Activated CD4-positive, alpha-beta T cell treated with anti-CD3 and anti-CD28 coated beads for 48 hours (primary cell): ENCODE measurements around the gene CCDC63.
"Not testable (repeated sequence)": the region's sequence is repeated elsewhere in the genome, so short reads cannot be mapped to it uniquely, and the experiment has no call there.

ENCODE experiments used
- DNase-seq: peaks from one replicate; pipeline ENCODE4 v3.0.0-alpha.2; 2020

CCDC63 gene

DNA sequence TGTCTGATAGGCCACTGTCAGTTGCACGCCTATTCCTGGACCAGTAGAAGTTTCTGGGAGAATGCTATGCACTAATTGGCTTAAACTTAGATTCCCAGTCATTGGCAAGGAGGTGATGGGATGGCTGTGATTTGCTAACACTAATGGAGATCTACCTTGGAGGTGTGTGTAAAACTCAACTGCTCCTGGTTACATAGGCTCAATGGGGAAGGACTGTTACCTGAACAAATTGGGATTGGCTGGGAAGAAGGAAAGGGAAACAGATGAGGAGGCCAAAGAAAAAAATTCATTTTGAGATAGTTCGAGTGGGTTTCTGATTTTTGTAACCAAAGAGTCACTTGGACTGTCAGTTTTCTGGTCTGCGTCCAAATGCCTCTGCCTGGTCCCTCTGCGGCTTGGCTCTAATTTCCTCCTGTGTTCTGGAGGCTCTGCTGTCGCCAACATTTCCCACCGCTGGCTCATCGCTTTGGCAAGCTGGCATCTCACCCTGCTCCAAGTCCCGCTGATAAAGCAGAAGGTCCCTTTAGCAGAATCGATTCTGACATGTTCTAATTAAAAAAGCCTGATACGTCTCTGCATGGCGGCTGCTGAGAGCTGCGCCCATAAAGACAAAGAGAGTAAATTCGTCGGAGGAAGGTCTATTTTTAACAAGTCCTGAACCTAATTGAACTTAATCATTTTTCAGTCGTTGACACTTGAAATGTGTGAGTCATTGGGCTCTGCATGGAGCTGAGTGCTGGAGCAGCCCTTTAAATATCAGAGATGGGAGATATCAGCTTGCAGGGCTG lies 2.0 kb upstream of the CCDC63 start:
- no peak for DNase-seq

DNA sequence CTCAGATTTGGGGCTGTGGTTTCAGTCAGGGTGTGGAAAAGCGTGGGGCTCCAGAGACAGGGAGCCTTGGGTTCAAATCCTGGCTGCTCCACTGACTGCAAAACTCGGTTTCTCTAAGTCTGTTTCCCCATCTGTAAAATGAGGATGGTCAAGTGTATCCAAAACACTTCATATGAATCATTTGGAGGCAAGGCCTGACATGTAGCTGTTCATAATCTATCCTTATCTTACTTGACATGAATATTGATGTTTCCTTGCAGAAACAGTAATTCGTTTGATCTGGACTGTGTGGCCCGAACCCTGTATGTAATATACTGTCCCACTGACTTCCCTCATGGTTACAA lies 1.5 kb upstream of the CCDC63 start:
- DNase-seq: no peak

DNA sequence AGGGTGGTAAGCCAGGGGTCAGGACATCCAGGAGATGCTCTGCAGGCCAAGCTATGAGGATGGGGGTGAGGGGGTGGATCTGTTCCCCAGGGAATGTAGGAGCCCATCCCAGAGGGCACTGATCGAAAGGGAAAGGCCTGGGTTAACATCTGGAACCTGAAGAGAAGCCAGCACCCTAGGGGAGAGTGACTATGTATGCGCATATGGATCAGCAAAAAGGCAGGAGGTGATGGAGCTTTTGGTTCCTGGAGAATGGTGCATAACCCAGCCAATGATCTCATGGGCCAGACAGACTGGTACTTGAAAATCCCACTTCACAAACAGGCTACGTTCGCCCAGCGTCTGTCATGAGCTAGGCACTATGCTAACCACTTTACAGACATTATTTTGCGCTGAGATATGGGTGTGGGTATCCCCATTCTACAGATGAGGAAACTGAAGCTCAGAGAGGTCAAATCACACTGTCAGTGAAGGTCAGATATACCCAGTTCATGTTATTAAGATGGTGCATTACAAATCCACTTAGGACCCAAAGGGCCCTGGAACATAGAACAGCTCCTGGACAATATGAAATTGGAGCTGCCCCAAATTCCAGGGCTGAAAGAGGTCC lies 1.6 kb downstream of the CCDC63 start:
- DNase-seq: no peak

DNA sequence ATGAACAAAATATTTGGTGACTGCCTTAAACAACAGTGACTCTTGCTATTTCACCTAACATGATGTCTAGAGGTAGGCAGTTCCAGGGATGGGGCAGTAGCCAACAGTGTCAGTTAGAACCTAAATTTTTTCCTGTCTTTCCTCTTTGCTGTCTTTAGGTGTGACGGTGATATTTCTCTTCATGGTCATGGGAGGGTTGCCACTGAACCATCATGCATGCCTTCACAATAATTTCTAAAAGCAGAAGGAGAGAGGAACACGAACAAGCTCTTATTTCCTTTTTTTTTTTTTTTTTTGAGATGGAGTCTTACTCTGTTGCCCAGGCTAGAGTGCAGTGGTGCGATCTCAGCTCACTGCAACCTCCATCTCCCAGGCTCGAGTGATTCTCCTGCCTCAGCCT lies 2.4 kb downstream of the CCDC63 start:
- DNase-seq: no peak

DNA sequence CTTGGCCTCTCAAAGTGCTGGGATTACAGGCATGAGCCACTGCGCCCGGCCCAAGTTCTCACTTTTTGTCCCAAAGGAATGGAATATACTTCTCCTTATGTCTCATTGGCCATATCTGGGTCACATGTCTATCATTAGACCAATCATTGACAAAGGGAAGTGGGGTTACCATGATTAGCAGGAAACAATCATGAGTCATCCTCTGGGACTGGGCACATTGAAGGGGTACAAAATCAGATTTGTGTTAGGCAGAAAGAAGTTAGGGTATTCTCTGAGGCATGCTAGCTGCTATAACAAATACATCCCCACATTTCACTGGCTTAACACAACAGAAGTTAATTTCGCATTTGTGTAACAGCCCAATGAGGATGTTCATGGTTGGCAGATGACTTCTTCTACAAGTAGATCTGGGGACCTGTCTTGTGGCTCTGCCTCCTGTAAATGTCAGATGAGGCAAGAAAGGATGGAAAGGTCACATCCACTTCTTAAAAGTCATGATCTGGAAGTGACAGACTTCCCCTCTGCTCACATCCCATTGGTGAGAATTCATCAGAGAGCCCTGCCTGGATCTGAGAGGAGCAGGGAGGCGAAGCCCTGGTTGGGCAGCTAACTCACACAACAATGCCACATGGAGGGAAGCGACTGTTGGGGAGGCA lies 3.1 kb downstream of the CCDC63 start:
- no peak for DNase-seq

DNA sequence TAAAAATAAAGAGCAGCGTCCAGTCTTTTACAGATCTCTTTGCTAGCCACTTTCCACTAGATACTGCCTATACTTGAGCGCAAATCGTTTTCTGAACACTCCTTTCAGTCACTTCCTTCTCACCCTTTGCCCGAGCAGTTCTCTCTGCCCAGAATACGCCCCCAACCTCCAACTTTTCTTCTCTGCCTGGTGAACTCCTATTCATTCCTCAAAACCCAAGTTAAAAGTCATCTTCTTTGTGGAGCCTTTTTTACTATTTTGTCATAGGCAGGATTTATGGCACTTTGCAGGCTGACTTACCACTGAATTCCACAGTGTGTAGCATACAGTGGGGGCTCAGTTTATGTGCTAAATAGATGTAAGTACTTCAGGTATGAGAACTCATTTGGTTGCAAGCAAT lies 4.0 kb downstream of the CCDC63 start:
- no peak for DNase-seq

DNA sequence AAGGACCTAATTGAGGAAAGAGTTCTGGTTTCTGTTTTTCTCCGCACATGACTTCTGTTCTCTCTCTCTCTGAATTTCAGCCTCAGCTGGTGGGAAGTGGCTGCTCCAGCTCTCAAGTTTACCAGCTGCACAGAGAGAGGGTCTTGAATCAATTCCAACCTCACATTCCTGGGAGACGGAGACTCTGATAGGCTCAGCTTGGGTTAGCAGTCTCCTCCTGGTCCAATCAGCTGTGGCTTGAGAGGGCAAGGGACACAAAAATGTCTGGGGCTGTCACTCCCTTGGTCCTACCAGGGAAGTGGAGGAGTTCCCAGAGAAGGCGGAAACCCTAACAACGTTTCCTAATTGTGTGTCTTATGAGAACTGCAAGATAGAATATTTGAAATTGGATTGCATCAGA lies 7.0 kb downstream of the CCDC63 start:
- DNase-seq: no peak

DNA sequence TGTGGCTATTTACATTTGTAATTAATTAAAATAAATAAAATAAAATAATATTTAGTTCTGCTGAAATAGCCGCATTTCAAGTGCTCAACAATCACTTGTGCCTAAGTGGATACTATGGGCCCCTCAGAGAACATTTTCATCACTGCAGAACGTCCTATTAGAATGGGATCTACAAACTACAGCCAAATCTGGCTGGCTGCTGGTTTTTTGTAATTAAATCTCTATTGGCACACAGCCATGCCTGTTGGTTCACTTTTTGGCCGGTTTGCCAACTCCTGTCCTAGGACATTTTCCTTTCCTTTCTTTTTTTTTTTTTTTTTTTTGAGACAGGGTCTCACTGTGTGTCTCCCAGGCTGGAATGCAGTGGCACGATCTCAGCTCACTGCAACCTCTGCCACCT lies 9.8 kb downstream of the CCDC63 start:
- DNase-seq: no peak

DNA sequence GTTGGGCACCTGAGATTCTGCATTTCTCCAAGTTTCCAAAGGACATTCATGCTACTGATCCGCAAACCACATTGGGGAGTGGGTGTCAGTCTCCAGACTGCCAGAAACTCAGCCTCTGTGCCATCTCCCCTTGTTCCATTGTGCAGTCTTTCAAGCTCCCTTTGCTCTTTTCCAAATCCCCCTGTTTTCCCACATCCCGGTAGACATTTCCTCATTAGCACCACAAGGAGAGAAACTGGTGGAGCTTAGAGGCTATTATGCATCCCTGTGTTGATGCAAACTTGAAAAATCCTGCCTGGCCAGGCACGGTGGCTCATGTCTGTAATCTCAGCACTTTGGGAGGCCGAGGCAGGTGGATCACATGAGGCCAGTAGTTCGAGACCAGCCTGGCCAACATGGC lies 10.7 kb downstream of the CCDC63 start:
- no peak for DNase-seq

DNA sequence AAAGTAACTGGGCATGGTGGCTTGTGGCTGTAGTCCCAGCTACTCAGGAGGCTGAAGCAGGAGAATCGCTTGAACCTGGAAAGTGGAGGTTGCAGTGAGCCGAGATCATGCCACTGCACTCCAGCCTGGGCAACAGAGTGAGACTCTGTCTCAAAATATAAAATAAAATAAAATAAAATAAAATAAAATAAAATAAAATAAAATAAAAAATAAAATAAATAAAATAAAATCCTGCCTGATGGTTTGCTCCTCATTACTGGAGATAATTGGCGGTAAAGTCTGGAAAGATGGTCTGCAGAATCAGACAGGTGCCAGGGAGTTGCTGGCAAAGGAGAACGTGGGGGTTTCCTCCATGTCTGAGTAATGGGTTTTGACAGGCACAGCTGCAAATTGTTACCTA lies 11.2 kb downstream of the CCDC63 start:
- DNase-seq: not testable (repeated sequence)

DNA sequence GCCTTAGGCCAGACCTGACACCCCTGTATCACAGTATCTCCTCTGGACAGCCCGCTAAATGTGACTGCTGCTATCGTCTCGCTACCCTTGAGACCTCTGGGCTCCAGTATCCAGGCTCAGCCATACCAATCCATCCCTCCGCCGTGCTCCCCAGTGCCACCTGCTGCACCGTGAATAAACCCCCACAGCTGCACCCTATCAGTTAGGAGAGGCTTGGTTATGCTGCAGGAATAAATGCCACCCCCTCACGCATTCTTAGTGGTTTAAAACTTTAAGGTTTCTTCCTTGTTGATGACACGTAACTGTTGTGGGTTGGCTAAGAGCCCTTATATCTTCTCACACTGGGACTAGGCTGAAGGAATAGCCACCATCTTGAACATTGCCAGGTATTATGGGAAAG lies 12.1 kb downstream of the CCDC63 start:
- no peak for DNase-seq

DNA sequence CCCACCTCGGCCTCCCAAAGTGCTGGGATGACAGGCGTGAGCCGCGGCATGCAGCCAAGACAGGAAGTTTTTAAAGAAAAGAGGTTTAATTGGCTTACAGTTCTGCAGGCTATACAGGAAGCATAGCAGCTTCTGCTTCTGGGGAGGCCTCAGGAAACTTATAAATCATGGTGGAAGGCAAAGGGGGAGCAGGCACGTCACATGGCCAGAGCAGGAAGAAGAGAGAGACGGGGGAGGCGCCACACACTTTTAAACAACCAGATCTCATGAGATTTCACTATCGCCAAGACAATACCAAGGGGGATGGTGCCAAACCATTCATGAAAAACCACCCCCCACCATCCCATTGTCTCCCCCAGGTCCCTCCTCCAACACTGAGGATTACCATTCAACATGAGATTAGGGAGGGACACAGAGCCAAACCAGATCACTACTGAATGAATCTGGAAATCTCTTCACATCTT lies 14.1 kb downstream of the CCDC63 start:
- DNase-seq: no peak

DNA sequence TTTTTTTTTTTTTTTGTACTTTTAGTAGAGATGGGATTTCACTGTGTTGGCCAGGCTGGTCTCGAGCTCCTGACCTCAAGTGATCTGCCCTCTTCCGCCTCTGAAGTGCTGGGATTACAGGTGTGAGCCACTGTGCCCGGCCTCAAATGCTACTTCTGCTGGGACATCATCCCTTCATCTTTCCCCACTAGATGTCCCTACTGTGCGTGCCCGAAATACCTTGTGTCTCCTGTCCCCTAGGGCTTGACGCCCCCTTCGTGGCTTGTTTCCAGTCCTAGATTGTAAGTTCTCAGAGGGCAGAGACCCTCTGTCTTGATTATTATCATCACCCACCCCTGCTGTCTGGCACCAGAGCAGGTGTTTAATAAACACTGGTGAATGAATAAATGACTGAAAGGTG lies 14.9 kb downstream of the CCDC63 start:
- no peak for DNase-seq

DNA sequence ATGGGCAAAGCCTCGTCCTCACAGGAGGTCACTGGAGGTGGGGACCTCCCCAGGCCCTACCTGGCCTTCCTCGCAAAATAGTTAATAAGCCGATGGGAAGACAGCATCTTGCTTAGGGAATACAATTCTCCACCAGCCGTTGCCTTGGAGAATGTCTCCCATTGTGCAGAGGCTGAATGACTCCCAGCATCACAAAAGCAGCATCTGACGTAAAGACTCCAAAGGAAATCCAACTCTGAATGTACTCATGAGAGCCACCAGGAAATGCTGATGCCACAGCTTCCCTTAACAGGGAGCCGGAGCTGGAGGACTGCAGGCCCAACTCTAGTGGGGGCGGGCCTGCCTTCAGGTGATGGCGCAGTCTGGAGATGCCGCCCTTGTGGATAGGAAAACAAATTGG lies 15.5 kb downstream of the CCDC63 start:
- no peak for DNase-seq

DNA sequence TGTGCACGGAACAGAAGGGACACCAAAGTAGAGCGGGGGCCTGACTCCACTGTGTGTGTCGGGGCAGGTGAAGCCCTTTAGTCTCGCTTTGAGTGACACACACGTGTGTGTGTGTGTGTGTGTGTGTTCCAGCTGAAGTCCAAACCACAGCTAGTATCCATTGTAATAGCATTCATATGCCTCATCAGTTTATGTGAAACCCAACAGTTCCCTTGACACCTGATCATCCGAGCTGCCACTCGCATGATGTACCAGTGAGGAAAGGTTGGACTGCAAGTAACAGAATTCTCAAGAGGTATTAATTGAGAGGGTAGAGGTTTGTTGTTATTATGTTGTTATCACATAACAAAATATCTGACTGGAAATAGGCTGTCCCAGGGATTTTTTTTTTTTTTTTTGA lies 16.4 kb downstream of the CCDC63 start:
- no peak for DNase-seq

DNA sequence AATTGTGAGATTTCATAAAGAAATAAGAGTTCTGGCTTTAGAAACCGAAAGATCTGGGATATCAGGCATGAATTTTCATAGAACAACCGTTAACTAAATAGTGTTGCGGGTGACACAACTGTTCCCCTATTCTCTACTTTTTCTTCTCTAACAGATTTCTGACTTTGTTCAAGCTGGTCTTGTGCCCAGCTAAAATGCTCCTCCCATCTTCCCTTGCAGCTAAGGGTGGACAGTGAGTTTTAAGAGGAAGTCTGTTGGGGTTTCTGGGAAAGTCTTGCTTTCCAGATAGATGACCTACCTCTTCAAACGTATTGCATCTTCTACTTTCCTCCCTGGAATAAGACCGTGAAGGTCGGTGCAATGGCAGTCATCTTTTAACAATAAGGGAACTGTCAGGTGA lies 18.7 kb downstream of the CCDC63 start:
- DNase-seq: no peak

DNA sequence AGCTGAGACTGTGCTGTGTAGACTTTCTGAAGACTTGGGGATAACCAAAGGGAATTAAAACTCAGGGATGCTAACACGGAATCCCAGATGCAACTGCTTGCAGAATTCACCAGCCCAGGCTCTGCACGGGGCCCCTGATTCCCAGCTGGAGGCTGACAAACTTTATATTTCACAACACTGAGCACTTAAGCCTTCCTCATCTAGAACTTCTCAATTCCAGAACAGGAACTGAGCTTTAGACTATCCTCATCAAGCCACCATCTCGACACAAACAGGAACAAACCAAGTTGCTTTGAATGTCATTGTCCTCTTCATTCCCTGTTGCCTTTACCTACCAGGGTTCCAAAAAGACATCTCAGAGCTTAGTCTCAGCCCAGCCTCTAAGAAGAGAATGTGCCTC lies 22.2 kb downstream of the CCDC63 start:
- no peak for DNase-seq

DNA sequence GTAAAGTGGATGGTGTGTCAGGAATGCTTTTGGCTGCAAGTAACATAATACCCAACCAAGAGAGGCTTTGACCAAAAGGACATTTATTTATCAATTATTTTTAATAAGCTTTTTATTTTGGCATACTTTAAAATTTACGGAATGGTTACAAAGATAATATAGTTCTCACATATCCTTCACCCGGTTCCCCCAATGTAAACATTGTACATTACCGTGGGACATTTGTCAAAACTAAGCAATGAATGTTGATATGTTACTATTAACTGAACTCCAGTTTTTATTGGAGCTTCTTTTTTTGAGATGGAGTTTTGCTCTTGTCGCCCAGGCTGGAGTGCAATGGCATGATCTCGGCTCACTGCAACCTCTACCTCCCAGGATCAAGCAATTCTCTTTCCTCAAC lies 23.0 kb downstream of the CCDC63 start:
- no peak for DNase-seq

DNA sequence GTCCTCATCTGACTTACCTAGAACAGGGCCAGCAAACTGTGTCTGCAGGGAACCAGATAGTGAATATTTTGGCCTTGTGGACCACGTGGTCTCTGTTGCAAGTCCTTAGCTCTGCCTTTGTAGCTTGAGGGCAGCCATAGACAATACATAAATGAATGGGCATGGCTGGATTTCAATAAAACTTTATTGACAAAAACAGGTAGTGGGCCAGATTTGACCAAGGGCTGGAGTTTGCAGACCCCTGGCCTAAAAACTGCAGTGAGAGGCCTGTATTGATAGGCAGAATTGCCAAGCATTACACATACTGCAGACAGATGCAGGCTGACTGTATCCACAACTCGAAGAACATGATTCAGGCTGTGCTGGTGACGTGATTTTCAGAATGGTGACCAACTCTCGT lies 25.3 kb downstream of the CCDC63 start:
- DNase-seq: no peak

DNA sequence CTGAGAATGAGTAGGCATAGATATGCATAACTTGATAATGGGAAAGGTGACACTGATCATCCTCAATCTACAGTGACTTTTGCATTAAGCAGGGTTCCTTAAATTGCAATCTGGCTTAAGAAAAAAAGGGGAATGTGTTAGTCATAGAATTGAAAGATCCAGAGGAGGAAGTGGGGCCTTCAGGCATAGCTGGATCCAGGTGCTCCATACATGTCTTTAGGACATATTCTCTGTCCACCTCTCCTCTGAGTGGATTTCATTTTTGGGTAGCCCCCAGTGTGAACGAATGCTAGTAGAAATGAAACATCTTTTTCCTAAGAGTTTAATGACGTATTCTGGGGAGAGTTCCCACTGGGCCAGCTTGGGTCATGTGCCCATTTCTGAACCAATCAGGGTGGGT lies 27.6 kb downstream of the CCDC63 start:
- no peak for DNase-seq

DNA sequence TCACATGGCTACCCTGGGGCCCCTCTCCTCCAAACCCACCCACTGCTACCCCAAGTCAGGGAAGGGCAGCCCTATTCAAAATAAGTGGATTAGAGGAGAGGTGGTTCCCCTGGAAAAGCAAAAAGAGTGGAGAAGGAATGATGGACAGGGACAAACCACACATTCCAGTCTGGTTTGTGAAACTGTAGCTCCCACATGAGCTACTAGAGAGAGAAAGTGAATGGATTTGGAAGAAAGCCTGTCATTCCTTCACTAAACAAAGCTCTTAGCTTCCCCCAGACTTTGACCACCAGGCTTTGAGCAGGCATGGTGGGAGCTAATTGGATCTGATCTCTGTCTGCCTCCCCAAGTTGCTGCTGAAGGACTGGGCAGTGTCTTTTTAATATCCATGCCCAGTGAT lies 28.0 kb downstream of the CCDC63 start:
- DNase-seq: no peak

DNA sequence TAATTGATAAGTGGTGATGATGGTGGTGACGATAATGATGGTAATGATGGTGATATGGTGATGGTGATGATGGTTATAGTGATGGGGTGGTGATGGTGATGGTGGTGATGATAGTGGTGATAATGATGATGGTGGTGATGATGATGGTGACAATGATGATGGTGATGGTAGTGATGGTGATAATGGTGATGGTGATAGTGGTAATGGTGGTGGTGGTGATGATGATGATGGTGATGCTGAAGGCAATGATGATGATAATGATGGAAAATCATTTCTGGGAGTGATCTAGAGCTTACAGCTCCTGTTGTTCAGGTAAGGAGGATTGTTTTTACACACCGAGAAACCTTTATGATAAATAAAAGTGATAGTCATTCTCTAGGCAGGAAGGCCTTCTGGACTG lies 33.9 kb downstream of the CCDC63 start:
- no peak for DNase-seq

DNA sequence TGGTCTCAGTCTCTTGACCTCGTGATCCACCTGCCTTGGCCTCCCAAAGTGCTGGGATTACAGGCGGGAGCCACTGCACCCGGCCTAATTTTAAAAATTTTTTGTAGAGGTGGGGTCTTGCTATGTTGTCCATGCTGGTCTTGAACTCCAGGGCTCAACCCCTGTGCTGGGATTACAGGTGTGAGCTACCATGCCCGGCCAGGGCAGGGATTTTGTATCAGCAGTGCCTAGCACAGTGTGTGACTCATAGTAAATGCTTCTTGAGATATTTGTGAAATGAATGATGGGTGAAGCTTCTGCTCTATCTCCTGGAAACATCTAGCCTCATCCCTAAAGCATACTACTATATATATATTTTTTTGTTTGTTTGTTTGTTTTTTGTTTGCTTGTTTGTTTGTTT lies 36.5 kb downstream of the CCDC63 start:
- no peak for DNase-seq

DNA sequence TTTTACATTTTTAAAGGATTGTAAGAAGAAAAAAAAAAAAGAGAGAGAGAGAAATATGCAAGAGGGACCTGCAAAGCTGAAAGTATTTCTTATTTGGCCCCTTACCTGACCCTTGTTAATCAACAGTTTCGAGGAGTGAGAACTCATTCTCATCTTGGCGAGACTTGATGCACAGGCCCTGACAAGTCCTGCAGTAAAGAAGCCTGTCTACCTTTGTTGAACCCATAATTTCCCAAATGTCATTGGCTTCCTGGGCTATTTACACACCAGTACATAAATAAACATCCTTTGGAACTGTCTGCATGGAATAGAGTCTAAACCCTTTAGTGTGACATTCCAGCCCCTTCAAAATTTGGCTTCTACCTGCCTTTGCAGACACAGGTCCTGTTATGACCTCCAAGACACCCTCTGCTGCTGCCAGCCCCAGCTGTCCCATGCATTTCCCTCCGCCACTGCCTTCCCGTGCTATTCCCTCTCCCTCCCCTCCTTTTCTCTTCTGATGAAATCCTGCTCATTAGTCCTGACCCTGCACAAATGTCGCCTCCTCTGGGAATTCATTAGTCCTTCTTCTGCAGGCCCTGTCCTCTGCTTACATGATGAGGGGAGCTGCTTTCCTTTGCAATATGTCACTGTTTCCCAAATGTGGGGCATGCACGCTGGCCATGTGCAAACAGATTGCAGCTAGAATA lies 38.5 kb downstream of the CCDC63 start:
- DNase-seq: no peak
